Measurements from ENCODE around the gene GMDS.

Gene GMDS

GRCh38 chr6:1705183-1705582, 540.2 kb downstream of the GMDS start:
- DNase-seq (ENCODE audit: low read depth): no peak

GRCh38 chr6:1704711-1705110, 540.7 kb downstream of the GMDS start:
- no peak overlapping the region for H3K4me3 ChIP-seq (ENCODE audit: low read depth, low read length)
- DNase-seq (ENCODE audit: low read depth): no peak
- TF ChIP-seq CTCF (IDR thresholded peaks at IDR 0.05; ENCODE audit: insufficient read depth, low read depth, low read length, missing control alignments): no peak

More at GRCh38 chr6:1705183-1705582, 540.2 kb downstream of the GMDS start:
- TF ChIP-seq CTCF (IDR thresholded peaks at IDR 0.05; ENCODE audit: insufficient read depth, low read depth, low read length, missing control alignments): no peak
- no peak overlapping the region for H3K4me3 ChIP-seq (ENCODE audit: low read depth, low read length)

- DNase-seq (ENCODE audit: low read depth): no peak
- TF ChIP-seq CTCF (IDR thresholded peaks at IDR 0.05; ENCODE audit: insufficient read depth, low read depth, low read length, missing control alignments): no peak
- H3K4me3 ChIP-seq (ENCODE audit: low read depth, low read length): no peak overlapping the region
Measured at GRCh38 chr6:1703923-1704322, 541.5 kb downstream of the GMDS start.

- DNase-seq (ENCODE audit: low read depth): no peak
- H3K4me3 ChIP-seq (ENCODE audit: low read depth, low read length): no peak overlapping the region
- no peak for TF ChIP-seq CTCF (IDR thresholded peaks at IDR 0.05; ENCODE audit: insufficient read depth, low read depth, low read length, missing control alignments)
Measured at GRCh38 chr6:1703091-1703855, 542.1 kb downstream of the GMDS start.

- no peak for TF ChIP-seq CTCF (IDR thresholded peaks at IDR 0.05; ENCODE audit: insufficient read depth, low read depth, low read length, missing control alignments)
- H3K4me3 ChIP-seq (ENCODE audit: low read depth, low read length): no peak overlapping the region
- no peak for DNase-seq (ENCODE audit: low read depth)
Measured at GRCh38 chr6:1702580-1703051, 542.8 kb downstream of the GMDS start.

GRCh38 chr6:1701668-1702353, 543.6 kb downstream of the GMDS start:
- no peak for TF ChIP-seq CTCF (IDR thresholded peaks at IDR 0.05; ENCODE audit: insufficient read depth, low read depth, low read length, missing control alignments)
- H3K4me3 ChIP-seq (ENCODE audit: low read depth, low read length): no peak overlapping the region
- DNase-seq (ENCODE audit: low read depth): no peak
